Cardiac fibroblast (primary cell): ENCODE results near the gene PIK3R3.
A peak's percentile ranks its signal among the peaks of the same experiment; 100 is the strongest.
"Not testable (repeated sequence)": the region's sequence is repeated elsewhere in the genome, so short reads cannot be mapped to it uniquely, and the experiment has no call there.

ENCODE experiments used
- DNase-seq, 2 donors: peaks; one replicate each; pipeline versions ENCODE4 v3.0.0 to v3.0.0-alpha.2; 2010; ENCODE audit warnings: low read depth in 2 of 2
- H3K4me3 ChIP-seq, 2 donors: replicated peaks in 1 of 2; 1 replicate in 1 of 2; 2 replicates in 1 of 2; pipeline ENCODE4 v1.5.1; 2011; ENCODE audit warnings: low read depth in 2 of 2, low read length in 2 of 2, mild to moderate bottlenecking in 2 of 2, moderate library complexity in 1 of 2
- TF ChIP-seq, protein P1 (sequence below): IDR thresholded peaks from one replicate; pipeline ENCODE4 v1.5.1; 2011; ENCODE audit warnings: low read depth, mild to moderate bottlenecking, low read length, inconsistent platforms

PIK3R3 gene

DNA sequence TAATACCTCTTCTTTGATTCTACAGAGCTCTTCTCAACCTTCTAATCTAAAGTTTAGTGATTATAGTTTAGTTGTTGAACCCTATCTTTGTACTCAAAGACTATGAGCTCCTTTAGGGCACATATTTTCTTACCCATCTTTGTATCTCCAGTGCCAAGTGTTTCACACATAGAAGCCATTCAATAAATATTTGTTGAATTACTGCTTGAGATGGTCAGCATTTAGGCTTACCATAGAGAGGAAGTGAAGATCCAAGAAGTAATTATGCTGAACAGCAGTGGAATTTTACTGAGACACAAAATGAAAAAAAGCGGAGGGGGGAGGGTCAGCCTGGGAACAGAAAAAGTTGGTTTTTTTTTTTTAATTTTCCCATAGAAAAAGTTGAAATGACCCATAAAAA, 21.9 kb downstream of the PIK3R3 start:
- no peak for DNase-seq
- TF ChIP-seq, protein P1, sequence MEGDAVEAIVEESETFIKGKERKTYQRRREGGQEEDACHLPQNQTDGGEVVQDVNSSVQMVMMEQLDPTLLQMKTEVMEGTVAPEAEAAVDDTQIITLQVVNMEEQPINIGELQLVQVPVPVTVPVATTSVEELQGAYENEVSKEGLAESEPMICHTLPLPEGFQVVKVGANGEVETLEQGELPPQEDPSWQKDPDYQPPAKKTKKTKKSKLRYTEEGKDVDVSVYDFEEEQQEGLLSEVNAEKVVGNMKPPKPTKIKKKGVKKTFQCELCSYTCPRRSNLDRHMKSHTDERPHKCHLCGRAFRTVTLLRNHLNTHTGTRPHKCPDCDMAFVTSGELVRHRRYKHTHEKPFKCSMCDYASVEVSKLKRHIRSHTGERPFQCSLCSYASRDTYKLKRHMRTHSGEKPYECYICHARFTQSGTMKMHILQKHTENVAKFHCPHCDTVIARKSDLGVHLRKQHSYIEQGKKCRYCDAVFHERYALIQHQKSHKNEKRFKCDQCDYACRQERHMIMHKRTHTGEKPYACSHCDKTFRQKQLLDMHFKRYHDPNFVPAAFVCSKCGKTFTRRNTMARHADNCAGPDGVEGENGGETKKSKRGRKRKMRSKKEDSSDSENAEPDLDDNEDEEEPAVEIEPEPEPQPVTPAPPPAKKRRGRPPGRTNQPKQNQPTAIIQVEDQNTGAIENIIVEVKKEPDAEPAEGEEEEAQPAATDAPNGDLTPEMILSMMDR, result no peak
- no peak overlapping the region for H3K4me3 ChIP-seq

DNA sequence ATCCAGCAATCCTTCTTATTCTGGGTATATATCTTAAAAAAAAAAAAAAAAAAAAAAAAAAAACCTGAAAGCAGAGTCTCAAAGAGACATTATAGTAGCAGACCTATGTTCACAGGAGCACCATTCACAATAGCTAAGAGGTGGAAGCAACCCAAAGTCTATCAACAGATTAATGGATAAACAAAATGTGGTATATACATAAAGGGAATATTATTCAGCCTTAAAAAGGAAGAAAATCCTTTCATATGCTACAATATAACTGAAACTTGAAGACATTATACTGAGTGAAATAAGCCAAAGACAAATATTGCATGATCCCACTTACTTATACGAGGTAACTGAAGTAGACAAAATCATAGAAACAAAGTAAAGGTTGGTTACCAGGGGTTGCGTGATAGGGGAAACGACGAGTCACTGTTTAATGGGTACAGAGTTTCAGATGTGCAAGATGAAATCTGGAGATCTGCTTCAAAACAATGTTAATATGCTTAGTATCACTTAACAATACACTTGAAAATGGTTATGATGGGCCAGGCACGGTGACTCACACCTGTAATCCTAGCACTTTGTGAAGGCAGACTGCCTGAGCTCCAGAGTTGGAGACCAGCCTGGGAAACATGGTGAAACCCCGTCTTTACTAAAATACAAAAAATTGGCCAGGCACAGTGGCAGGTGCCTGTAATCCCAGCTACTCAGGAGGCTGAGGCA, 29.5 kb downstream of the PIK3R3 start:
- peak in 1 of 2 donors; percentile 21 for DNase-seq
- no peak overlapping the region for H3K4me3 ChIP-seq
- TF ChIP-seq, protein P1, result no peak

DNA sequence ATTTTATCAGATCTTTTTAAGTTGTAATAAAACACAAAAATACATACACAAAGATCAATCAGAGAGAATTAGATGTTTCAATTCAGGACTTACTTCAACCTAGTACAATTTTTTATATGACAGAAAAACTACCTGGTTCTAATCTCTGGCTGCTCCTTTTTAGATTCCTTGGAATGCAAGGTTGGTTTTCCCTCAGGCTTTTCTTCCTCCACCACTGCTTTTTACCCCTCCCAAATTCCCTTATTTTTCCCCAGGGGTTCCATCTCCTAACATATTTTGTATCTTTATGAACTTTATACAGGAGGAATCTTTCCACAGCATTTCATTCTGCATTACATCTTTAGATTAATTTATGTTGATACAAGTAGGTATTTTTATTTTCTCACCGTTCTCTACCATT, 33.2 kb downstream of the PIK3R3 start:
- TF ChIP-seq, protein P1, result no peak
- H3K4me3 ChIP-seq, result no peak overlapping the region
- DNase-seq, result no peak

DNA sequence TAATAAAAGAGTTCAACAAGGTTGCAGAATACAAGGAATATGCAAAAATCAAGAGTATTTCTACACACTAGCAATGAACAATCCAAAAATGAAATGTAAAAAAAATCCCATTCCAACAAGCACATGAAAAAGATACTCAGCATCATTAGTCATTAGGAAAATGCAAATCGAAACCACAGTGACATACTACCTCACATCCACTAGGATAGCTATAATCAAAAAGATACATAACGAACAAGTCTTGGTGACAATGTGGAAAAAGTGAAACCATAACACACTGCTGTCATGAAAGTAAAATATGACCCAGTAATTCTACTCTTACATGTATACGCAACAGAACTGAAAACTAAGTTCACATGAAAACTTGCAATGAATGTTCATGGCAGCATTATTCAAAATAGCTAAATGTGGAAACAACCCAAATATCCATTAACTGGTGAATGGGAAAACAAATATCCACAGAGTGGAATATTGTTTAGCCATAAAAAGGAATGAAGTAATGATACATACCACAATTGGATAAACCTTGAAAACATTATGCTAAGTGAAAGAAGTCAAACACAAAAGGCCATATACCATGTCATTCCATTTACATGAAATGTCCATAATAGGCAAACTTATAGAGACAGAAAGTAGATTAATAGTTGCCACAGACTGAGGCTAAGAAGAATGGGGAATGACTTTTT, 34.3 kb downstream of the PIK3R3 start:
- no peak overlapping the region for H3K4me3 ChIP-seq
- DNase-seq, result peak in 1 of 2 donors; percentile 11
- TF ChIP-seq, protein P1, result no peak

DNA sequence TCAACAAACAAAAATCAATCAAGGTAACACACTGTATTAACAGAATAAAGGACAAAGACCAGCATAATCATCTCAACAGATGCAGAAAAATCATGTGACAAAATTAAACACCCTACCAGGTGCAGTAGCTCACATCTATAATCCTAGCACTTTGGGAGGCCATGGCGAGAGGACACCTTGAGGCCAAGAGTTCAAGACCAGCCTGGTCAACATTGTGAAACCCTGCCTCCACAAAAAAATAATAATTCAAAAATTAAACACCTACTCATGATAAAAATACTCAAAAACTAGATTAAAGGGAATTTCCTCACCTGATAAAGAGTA, 35.3 kb downstream of the PIK3R3 start:
- TF ChIP-seq, protein P1, result no peak

DNA sequence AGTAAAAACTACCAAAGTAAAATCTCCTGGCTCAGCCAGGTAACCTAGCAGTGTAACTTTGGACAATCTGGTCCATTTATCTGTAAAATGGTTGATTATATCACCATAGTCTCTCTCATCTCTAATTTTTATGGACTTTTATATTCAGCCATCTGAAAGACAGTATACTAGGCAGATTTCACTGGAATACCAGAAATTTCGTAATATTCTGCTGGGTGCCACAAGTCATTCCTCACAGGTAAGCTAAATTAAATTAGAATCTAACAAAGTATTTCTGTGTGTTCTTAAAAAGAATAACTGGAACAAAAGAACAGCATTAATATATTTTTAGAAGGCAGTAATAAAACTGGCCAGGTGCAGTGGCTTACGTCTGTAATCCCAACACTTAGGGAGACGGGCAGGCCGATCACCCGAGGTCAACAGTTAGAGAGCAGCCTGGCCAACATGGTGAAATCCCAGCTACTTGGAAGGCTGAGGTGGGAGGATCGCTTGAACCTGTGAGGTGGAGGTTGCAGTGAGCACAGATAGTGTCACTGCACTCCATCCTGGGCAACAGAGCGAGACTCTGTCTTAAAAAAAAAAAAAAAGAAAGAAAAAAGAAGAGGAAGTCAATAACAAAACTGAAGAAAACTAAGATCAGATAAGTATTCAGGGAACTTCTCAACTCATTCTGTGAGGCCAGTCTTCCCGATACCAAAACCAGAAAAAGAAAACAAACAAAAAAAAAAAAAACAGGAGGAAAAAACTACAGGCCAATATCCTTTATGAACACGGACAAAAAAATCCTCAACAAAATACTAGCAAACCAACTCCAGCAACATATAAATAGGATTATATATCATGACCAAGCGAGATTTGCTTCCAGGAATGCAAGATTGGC, 35.9 kb downstream of the PIK3R3 start:
- TF ChIP-seq, protein P1, result no peak
- no peak overlapping the region for H3K4me3 ChIP-seq
- DNase-seq, result no peak

More for the DNA sequence above, 35.3 kb downstream of the PIK3R3 start:
- no peak for DNase-seq
- H3K4me3 ChIP-seq, result no peak overlapping the region

DNA sequence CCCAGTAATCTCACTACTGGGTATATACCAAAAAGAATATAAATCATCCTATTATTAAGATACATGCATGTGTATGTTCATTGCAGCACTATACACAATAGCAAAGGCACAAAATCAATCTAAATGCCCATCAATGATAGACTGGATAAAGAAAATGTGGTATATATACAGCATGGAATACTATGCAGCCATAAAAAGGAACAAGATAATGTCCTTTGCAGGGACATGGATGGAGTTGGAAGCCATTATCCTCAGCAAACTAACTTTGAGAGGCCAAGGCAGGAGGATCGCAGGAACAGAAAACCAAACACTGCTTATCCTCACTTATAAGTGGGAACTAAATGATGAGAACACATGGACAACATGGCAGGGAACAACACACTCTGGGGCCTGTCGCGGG, 37.3 kb downstream of the PIK3R3 start:
- not testable (repeated sequence) for DNase-seq, H3K4me3 ChIP-seq
